Putamen (tissue), 1 donor: Measurements from ENCODE around the gene SPACDR.
A peak's percentile ranks its signal among the peaks of the same experiment; 100 is the strongest.
"Not testable (repeated sequence)": the region's sequence is repeated elsewhere in the genome, so short reads cannot be mapped to it uniquely, and the experiment has no call there.

Experiments used
- DNase-seq: peaks from one replicate; pipeline ENCODE4 v3.0.0-alpha.2; 2016; ENCODE audit warnings: low spot score

The SPACDR gene

GRCh38 chr7:100465702-100466311 lies 1.7 kb upstream of the SPACDR start:
- DNase-seq: peak; percentile 98

GRCh38 chr7:100465299-100465698 lies 1.2 kb upstream of the SPACDR start:
- DNase-seq: no peak

DNA sequence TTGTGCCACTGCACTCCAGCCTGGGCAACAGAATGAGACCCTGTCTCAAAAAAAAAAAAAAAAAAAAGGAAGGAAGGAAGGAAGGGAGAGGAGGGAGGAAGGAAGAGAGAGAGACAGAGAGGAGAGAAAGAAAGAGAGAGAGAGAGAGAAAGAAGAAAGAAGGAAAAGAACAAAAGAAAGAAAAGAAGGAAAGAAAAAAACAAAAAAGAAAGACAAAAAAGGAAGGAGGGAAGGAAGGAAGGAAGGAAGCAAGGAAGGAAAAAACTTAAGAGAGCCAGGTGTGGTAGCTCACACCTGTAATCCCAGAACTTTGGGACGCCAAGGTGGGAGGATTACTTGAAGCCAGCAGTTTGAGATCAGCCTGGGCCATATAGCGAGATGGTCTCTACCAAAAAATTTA lies 731 bp upstream of the SPACDR start:
- DNase-seq: no peak

- no peak for DNase-seq
These were observed 7.0 kb downstream of the SPACDR start for GRCh38 chr7:100457033-100457432.

GRCh38 chr7:100456562-100456961 lies 7.5 kb downstream of the SPACDR start:
- no peak for DNase-seq

- no peak for DNase-seq
These were observed 8.9 kb downstream of the SPACDR start for GRCh38 chr7:100455206-100455605.

DNA sequence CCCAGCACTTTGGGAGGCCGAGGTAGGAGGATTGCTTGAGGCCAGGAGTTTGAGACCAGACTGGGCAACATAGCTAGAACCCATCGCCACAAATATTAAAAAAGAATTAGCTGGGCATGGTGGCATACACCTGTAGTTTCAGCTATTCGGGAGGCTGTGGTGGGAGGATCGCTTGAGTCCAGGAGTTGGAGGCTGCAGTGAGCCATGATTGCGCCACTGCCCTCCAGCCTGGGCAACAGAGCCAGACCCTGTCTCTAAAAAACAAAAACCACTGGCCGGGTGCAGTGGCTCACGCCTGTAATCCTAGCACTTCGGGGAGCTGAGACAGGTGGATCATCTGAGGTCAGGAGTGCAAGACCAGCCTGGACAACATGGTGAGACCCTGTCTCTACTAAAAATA lies 10.2 kb downstream of the SPACDR start:
- DNase-seq: not testable (repeated sequence)

- no peak for DNase-seq
These were observed 11.5 kb downstream of the SPACDR start for GRCh38 chr7:100452513-100452912.

GRCh38 chr7:100449190-100449795 lies 14.8 kb downstream of the SPACDR start:
- no peak for DNase-seq

DNA sequence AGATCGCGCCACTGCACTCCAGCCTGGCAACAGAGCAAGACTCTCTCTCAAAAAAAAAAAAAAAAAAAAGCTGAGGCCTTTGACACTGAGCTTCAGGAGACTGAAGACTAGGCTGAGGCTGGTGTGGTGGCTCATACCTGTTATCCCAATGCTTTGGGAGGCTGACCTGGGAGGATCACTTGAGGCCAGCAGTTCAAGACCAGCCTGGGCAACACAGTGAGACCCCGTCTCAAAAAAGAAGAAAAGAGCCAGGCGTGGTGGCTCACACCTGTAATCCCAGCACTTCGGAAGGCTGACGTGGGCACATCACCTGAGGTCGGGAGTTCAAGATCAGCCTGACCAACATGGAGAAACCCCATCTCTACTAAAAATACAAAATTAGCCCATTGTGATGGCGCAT lies 16.7 kb downstream of the SPACDR start:
- not testable (repeated sequence) for DNase-seq

- no peak for DNase-seq
These were observed 18.0 kb downstream of the SPACDR start for GRCh38 chr7:100446040-100446439.

- no peak for DNase-seq
These were observed 19.5 kb downstream of the SPACDR start for GRCh38 chr7:100444311-100445278.

- DNase-seq: no peak
These were observed 20.8 kb downstream of the SPACDR start for GRCh38 chr7:100443096-100443840.

- DNase-seq: no peak
These were observed 22.2 kb downstream of the SPACDR start for GRCh38 chr7:100441641-100442535.

DNA sequence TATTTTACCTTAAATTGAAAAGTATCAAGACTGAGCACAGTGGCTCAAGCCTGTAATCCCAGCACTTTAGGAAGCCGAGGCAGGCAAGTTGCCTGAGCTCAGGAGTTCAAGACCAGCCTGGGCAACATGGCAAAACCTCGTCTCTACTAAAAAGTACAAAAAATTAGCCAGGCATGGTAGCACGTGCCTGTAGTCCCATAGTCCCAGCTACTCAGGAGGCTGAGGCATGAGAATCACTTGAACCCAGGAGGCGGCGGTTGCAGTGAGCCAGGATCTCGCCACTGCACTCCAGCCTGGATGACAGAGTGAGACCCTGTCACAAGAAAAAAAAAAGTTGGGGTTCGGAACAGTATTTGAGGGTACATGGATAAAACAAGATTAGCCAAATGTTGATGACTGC lies 24.8 kb downstream of the SPACDR start:
- DNase-seq: not testable (repeated sequence)

DNA sequence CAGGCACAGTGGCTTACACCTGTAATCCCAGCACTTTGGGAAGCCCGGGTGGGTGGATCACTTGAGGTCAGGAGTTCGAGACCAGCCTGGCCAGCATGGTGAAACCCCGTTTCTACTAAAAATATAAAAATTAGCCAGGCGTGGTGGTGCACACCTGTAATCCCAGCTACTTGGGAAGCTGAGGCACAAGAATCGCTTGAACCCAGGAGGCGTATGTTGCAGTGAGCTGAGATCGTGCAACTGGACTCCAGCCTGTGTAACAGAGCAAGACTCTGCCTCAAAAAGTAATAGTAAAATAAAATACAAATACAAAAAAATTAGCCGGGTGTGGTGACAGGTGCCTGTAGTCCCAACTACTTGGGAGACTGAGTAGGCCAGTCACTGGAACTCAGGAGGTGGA lies 25.3 kb downstream of the SPACDR start:
- not testable (repeated sequence) for DNase-seq

GRCh38 chr7:100438172-100438571 lies 25.9 kb downstream of the SPACDR start:
- no peak for DNase-seq

DNA sequence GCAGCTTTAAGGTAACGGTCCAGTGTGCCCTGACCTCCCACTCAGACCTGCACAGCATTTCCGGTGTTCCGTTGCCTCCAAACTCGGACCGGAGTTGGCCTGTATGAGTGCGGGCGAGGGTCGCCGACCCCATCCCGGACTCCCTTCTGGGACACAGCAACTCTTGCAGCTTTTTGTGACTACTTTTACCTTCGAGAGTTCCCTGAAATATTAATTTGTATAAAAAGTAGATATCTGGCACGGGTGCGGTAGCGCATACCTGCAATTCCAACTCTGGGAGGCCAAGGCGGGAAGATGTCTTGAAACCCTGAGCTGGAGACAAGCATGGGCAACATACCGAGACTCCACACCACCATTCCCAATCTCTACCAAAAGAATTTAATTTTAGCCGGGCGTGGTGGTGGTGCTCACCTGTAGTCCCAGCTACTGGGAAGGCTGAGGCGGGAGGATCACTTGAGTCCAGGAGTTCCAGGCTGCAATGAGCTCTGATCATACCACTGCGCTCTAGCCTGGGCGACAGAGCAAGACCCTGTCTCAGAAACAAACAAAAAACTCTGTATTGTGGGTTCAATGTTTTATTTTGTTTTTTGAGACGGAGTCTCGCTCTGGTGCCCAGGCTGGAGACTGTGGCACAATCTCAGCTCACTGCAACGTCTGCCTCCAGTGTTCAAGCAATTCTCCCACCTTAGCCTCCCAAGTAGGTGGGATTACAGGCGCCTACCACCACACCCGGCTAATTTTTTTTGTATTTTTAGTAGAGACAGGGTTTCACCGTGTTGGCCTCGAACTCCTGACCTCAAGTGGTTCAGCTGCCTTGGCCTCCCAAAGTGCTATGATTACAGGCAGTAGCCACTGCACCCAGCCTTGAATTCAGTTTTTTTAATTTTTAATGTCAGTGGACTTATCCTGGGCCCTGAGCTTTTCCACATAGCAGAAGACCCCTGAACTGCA lies 26.6 kb downstream of the SPACDR start:
- DNase-seq: no peak

GRCh38 chr7:100435401-100436304 lies 28.4 kb downstream of the SPACDR start:
- DNase-seq: no peak
